K562 (cell line): ENCODE measurements around the gene EMC1. TPM values are rescaled to one million over a fixed set of nuclear protein-coding genes. Genes with fewer than 3 reads are reported as not detected.

Experiments used
- ATF3 ChIP-seq, 2 experiments: fragments of 450-650 bp in 1 of 2; sonication (generic) in 1 of 2; formaldehyde crosslinking in 1 of 2; IDR thresholded peaks in 1 of 2; conservative IDR thresholded peaks in 1 of 2; 2 replicates each; pipeline versions ENCODE4 v1.6.1 to v1.8.1; 2016 to 2023; ENCODE audit warnings: mild to moderate bottlenecking in 2 of 2, moderate library complexity in 2 of 2, inconsistent platforms in 1 of 2, missing genetic modification reagents in 1 of 2
- CEBPB ChIP-seq: fragments of 450-650 bp; IDR thresholded peaks from 2 replicates; pipeline ENCODE4 v1.6.1; 2016; ENCODE audit warnings: missing genetic modification characterization, missing compliant biosample characterization
- FOXK1 ChIP-seq: sonication (generic); formaldehyde crosslinking; IDR thresholded peaks from 2 replicates; pipeline ENCODE4 v1.8.0; 2022; ENCODE audit warnings: missing genetic modification reagents, mild to moderate bottlenecking, borderline replicate concordance
- MAFG ChIP-seq: fragments of 450-650 bp; conservative IDR thresholded peaks from 2 replicates; pipeline ENCODE4 v1.6.1; 2016; ENCODE audit warnings: missing genetic modification characterization, missing compliant biosample characterization
- MEIS2 ChIP-seq: fragments of 450-650 bp; IDR thresholded peaks from 2 replicates; pipeline ENCODE4 v1.6.1; 2014; ENCODE audit warnings: mild to moderate bottlenecking; ENCODE audit not compliant: partially characterized antibody
- MYNN ChIP-seq, 2 experiments: sonication (generic); formaldehyde crosslinking in 1 of 2; IDR thresholded peaks; 2 replicates each; pipeline versions ENCODE4 v1.5.0 to v1.6.1; 2016 to 2020; ENCODE audit warnings: antibody characterized with exemption in 1 of 2, missing genetic modification reagents in 1 of 2
- PYGO2 ChIP-seq: fragments of 450-650 bp; IDR thresholded peaks from 2 replicates; pipeline ENCODE4 v1.6.1; 2016; ENCODE audit warnings: mild to moderate bottlenecking, missing genetic modification characterization, moderate library complexity, missing compliant biosample characterization
- STAG1 ChIP-seq: sonication (generic); formaldehyde crosslinking; IDR thresholded peaks from 2 replicates; pipeline ENCODE4 v1.5.0; 2020; ENCODE audit warnings: missing genetic modification reagents, borderline replicate concordance
- TAF7 ChIP-seq: fragments of 450-650 bp; IDR thresholded peaks from 2 replicates; pipeline ENCODE4 v1.6.1; 2016; ENCODE audit warnings: missing genetic modification characterization, missing compliant biosample characterization
- TGIF2 ChIP-seq: sonication (generic); formaldehyde crosslinking; IDR thresholded peaks from 2 replicates; pipeline ENCODE4 v1.8.1; 2022; ENCODE audit warnings: mild to moderate bottlenecking, missing genetic modification reagents, moderate library complexity
- USF1 ChIP-seq: sonication (generic); formaldehyde crosslinking; IDR thresholded peaks from 2 replicates; pipeline ENCODE4 v1.9.0; 2022; ENCODE audit warnings: mild to moderate bottlenecking, missing genetic modification reagents
- ZNF316 ChIP-seq: fragments of 450-650 bp; IDR thresholded peaks from 2 replicates; pipeline ENCODE4 v1.6.1; 2016
- ZNF778 ChIP-seq: fragments of 450-650 bp; formaldehyde crosslinking; IDR thresholded peaks from 2 replicates; pipeline ENCODE4 v1.4.0; 2020; ENCODE audit warnings: mild to moderate bottlenecking, moderate library complexity
- polyA plus RNA-seq, 8 experiments: library from polyadenylated mRNA; depleted of rRNA in 4 of 8; stranded (reverse) in 5 of 8; unstranded in 3 of 8; fragments of >200 nt; fragmentation: Nextera tagmentation in 2 of 8; fragmentation: Illumina TruSeq in 1 of 8; extraction: Ambion mirVana in 2 of 8; extraction: Trizol in 1 of 8; gene quantifications; 2 replicates each; pipeline versions ENCODE4 v1.2.1 to v1.2.3, GENCODE V29; 2011 to 2014; ENCODE audit warnings: inconsistent platforms in 1 of 8, missing spikeins in 1 of 8
- total RNA-seq, 7 experiments: library from RNA; depleted of rRNA in 6 of 7; stranded (reverse); fragments of >200 nt in 6 of 7; fragmentation: Illumina TruSeq in 2 of 7; extraction: Trizol in 2 of 7; gene quantifications; 2 replicates each; pipeline versions ENCODE4 v1.2.1 to v1.2.3, GENCODE V29; 2011 to 2021; ENCODE audit warnings: low replicate concordance in 1 of 7
- TF ChIP-seq, protein P1 (sequence below): fragments of 450-650 bp; IDR thresholded peaks from 2 replicates; pipeline ENCODE4 v1.6.1; 2016; ENCODE audit warnings: mild to moderate bottlenecking, moderate library complexity

EMC1 gene
- total and polyA plus RNA-seq, 9 of the 15 experiments (the other 6 are each of a cell fraction or from before 2014, with no cell fraction given) = 17.8 to 88.2 (median 37.4) TPM

GRCh38 chr1:19240673-19241538 is 10.4 kb downstream of the EMC1 start (continued):
- TF ChIP-seq, protein P1, sequence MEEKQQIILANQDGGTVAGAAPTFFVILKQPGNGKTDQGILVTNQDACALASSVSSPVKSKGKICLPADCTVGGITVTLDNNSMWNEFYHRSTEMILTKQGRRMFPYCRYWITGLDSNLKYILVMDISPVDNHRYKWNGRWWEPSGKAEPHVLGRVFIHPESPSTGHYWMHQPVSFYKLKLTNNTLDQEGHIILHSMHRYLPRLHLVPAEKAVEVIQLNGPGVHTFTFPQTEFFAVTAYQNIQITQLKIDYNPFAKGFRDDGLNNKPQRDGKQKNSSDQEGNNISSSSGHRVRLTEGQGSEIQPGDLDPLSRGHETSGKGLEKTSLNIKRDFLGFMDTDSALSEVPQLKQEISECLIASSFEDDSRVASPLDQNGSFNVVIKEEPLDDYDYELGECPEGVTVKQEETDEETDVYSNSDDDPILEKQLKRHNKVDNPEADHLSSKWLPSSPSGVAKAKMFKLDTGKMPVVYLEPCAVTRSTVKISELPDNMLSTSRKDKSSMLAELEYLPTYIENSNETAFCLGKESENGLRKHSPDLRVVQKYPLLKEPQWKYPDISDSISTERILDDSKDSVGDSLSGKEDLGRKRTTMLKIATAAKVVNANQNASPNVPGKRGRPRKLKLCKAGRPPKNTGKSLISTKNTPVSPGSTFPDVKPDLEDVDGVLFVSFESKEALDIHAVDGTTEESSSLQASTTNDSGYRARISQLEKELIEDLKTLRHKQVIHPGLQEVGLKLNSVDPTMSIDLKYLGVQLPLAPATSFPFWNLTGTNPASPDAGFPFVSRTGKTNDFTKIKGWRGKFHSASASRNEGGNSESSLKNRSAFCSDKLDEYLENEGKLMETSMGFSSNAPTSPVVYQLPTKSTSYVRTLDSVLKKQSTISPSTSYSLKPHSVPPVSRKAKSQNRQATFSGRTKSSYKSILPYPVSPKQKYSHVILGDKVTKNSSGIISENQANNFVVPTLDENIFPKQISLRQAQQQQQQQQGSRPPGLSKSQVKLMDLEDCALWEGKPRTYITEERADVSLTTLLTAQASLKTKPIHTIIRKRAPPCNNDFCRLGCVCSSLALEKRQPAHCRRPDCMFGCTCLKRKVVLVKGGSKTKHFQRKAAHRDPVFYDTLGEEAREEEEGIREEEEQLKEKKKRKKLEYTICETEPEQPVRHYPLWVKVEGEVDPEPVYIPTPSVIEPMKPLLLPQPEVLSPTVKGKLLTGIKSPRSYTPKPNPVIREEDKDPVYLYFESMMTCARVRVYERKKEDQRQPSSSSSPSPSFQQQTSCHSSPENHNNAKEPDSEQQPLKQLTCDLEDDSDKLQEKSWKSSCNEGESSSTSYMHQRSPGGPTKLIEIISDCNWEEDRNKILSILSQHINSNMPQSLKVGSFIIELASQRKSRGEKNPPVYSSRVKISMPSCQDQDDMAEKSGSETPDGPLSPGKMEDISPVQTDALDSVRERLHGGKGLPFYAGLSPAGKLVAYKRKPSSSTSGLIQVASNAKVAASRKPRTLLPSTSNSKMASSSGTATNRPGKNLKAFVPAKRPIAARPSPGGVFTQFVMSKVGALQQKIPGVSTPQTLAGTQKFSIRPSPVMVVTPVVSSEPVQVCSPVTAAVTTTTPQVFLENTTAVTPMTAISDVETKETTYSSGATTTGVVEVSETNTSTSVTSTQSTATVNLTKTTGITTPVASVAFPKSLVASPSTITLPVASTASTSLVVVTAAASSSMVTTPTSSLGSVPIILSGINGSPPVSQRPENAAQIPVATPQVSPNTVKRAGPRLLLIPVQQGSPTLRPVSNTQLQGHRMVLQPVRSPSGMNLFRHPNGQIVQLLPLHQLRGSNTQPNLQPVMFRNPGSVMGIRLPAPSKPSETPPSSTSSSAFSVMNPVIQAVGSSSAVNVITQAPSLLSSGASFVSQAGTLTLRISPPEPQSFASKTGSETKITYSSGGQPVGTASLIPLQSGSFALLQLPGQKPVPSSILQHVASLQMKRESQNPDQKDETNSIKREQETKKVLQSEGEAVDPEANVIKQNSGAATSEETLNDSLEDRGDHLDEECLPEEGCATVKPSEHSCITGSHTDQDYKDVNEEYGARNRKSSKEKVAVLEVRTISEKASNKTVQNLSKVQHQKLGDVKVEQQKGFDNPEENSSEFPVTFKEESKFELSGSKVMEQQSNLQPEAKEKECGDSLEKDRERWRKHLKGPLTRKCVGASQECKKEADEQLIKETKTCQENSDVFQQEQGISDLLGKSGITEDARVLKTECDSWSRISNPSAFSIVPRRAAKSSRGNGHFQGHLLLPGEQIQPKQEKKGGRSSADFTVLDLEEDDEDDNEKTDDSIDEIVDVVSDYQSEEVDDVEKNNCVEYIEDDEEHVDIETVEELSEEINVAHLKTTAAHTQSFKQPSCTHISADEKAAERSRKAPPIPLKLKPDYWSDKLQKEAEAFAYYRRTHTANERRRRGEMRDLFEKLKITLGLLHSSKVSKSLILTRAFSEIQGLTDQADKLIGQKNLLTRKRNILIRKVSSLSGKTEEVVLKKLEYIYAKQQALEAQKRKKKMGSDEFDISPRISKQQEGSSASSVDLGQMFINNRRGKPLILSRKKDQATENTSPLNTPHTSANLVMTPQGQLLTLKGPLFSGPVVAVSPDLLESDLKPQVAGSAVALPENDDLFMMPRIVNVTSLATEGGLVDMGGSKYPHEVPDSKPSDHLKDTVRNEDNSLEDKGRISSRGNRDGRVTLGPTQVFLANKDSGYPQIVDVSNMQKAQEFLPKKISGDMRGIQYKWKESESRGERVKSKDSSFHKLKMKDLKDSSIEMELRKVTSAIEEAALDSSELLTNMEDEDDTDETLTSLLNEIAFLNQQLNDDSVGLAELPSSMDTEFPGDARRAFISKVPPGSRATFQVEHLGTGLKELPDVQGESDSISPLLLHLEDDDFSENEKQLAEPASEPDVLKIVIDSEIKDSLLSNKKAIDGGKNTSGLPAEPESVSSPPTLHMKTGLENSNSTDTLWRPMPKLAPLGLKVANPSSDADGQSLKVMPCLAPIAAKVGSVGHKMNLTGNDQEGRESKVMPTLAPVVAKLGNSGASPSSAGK = no peak
- no peak for TF ChIP-seq TAF7
- TF ChIP-seq ZNF316 = peak; percentile 46
- peak; percentile 27; the same call in 1 of the 2 replicates for TF ChIP-seq ATF3 (IDR thresholded peaks at IDR 0.05)
- no peak for TF ChIP-seq ATF3 (CRISPR knock-in tag; conservative IDR thresholded peaks at IDR 0.05)
- TF ChIP-seq STAG1 = peak; percentile 72; the same call in 1 of the 2 replicates
- TF ChIP-seq FOXK1 = no peak
- 0 out of 2 replicates have a peak, but pooled peaks have one; percentile 17 for TF ChIP-seq USF1
- no peak for TF ChIP-seq ZNF778 (CRISPR knock-in tag)
- no peak for TF ChIP-seq MYNN (IDR thresholded peaks at IDR 0.05)
- TF ChIP-seq MYNN (CRISPR knock-in tag; IDR thresholded peaks at IDR 0.05) = no peak
- TF ChIP-seq MEIS2 = no peak
- 0 out of 2 replicates have a peak, but pooled peaks have one; percentile 35 for TF ChIP-seq MAFG (tag)
- TF ChIP-seq TGIF2 (CRISPR knock-in tag) = no peak
- no peak for TF ChIP-seq PYGO2 (tag)
- peak; percentile 97 for TF ChIP-seq CEBPB
